ENCODE measurements around the gene FUT7. TPM values are rescaled to one million over a fixed set of nuclear protein-coding genes. Genes with fewer than 3 reads are reported as not detected.

FUT7 gene
- total RNA-seq, 4 donors from 2014 or later, result 0.32 to 0.83 TPM; not detected in 2

DNA sequence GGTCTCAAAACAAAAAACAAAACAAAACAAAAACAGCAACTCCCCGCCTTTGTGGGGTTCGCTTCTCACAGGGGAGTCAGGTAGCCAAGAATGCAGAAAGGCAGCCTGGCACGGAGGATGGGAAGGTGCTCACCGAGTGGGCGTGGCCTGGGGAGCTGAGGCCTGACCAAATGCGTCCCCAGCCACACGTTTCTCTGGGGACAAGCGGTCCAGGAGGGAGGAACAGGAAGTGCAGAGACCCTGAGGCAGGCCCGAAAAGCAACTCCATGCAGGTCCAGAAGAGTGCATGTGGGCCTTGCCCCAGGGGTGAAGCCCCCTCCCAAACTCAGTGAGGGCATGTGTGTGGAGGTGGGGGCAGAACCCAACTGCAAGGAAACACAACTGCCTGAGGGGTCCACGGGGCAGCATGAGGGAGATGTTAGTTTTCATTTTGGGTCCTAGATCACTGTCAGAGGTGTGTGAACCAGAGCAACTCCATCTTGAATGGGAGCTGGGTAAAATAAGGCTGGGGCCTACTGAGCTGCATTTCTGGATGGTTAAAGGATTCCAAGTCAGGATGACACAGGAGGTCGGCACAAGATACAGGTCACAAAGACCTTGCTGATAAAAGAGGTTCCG is 42.9 kb upstream of the FUT7 start:
- no peak overlapping the region for H3K27ac ChIP-seq (replicated peaks in 1 of 4)
- no peak for DNase-seq (ENCODE audit: extremely low spot score)
- WGBS, result 87% methylated on average over 12 of the region's 12 CpGs
- TF ChIP-seq EP300 (IDR thresholded peaks at IDR 0.05) (no peak), POLR2A (IDR thresholded peaks at IDR 0.05; ENCODE audit: low read depth) (no peak), POLR2AphosphoS5 (IDR thresholded peaks at IDR 0.05) (no peak)
- TF ChIP-seq, protein P1, sequence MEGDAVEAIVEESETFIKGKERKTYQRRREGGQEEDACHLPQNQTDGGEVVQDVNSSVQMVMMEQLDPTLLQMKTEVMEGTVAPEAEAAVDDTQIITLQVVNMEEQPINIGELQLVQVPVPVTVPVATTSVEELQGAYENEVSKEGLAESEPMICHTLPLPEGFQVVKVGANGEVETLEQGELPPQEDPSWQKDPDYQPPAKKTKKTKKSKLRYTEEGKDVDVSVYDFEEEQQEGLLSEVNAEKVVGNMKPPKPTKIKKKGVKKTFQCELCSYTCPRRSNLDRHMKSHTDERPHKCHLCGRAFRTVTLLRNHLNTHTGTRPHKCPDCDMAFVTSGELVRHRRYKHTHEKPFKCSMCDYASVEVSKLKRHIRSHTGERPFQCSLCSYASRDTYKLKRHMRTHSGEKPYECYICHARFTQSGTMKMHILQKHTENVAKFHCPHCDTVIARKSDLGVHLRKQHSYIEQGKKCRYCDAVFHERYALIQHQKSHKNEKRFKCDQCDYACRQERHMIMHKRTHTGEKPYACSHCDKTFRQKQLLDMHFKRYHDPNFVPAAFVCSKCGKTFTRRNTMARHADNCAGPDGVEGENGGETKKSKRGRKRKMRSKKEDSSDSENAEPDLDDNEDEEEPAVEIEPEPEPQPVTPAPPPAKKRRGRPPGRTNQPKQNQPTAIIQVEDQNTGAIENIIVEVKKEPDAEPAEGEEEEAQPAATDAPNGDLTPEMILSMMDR (IDR thresholded peaks at IDR 0.05), result no peak
- H3K9me3 ChIP-seq, result no peaks in the 10 kb centered on the region
- no peak overlapping the region for H3K4me3 ChIP-seq
- peaks cover 0 to 21% (median under 1%) of the 10 kb centered on the region in 4 donors for H3K27me3 ChIP-seq
- H3K36me3 ChIP-seq, result peaks cover 0 to 13% (median 12%) of the 10 kb centered on the region in 4 donors
- peaks cover 20 to 51% (median 48%) of the 10 kb centered on the region in 4 donors for H3K4me1 ChIP-seq
- intact Hi-C loops (cut with DNase I), result no loop called here

DNA sequence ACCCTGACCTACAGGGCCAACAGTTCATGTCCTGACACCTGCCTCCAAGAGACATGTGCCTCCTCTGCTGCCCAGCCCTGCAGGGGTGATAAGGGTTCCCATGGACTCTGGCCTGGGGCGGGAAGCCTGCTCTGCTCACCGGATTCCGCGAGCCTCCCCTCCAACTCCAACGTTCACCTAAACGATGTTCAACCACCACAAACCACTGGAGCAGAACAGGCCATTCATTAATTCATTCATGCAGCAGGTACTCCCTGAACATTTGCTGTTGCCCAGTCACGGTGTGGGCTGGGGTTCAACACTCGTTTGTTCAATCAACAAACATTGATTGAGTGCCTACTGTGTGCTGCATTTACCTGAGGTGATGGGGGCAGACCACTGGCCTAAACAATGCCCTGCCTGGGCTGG is 42.1 kb upstream of the FUT7 start:
- WGBS, result 90% methylated on average over 8 of the region's 8 CpGs
- Histone ChIP-seq H3K27me3 (peaks cover 0 to 23% (median 8%) of the 10 kb centered on the region in 4 donors), H3K27ac (replicated peaks in 1 of 4) (no peak overlapping the region), H3K4me3 (no peak overlapping the region), H3K9me3 (no peaks in the 10 kb centered on the region), H3K4me1 (peaks cover 23 to 50% (median 47%) of the 10 kb centered on the region in 4 donors), H3K36me3 (peaks cover 0 to 5% (median 4%) of the 10 kb centered on the region in 4 donors)
- no peak for TF ChIP-seq EP300 (IDR thresholded peaks at IDR 0.05)
- no peak for DNase-seq (ENCODE audit: extremely low spot score)
- intact Hi-C loops (cut with DNase I), result no loop called here

DNA sequence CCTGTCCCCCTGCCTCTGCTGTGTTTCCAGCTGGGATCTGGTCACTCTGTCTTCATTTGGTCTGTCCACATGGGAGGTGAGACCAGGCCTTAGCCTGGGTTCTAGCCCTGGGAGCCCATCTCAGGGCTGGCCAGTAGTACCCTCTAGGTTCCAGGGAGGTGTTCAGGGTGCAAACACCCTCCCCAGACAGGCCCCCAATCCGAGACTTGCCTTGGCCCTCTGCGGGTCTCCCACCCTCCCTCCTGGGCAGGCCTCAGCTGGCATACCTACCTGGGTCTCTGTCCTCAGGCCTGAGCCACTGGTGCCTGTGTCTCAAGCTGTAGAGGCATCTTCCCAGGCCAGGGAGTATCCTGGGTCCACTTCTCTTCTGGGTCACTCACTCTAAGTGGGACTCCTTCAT is 39.4 kb upstream of the FUT7 start:
- Histone ChIP-seq H3K9me3 (no peaks in the 10 kb centered on the region), H3K27me3 (peaks cover 0 to 25% (median 15%) of the 10 kb centered on the region in 4 donors), H3K4me1 (peaks cover 12 to 25% (median 24%) of the 10 kb centered on the region in 4 donors), H3K36me3 (no peaks in the 10 kb centered on the region), H3K27ac (replicated peaks in 1 of 4) (peak overlapping the region in 1 of 4 donors; percentile 36), H3K4me3 (no peak overlapping the region)
- TF ChIP-seq, protein P1 (IDR thresholded peaks at IDR 0.05), result no peak
- TF ChIP-seq POLR2AphosphoS5 (IDR thresholded peaks at IDR 0.05) (no peak), POLR2A (IDR thresholded peaks at IDR 0.05; ENCODE audit: low read depth) (no peak), EP300 (IDR thresholded peaks at IDR 0.05) (no peak)
- 80% methylated on average over 1 of the region's 2 CpGs for WGBS
- no peak for DNase-seq (ENCODE audit: extremely low spot score)
- intact Hi-C loops (cut with DNase I), result no loop called here

DNA sequence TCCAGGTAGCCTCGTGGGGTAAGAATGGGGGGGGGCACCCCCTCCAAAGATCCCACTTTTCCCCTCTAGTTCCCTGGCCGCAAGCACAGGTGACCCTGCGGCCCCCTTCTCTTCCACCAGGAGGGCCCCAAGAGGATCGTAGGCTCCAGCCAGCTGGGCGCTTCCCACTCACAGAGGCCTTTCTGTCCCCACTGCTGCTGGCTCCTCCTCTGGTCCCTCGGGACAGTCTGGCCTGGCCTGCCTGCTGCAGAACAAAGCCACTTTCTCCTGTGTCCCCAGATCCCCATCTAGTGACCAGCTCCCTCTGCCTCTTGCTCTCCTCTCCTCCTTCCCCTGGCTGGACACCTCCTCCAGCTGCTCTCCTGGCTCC is 39.0 kb upstream of the FUT7 start:
- DNase-seq (ENCODE audit: extremely low spot score), result no peak
- H3K27ac ChIP-seq (replicated peaks in 1 of 4), result peak overlapping the region; percentile 50 to 62 (median 55)
- H3K4me1 ChIP-seq, result peaks cover 12 to 25% (median 24%) of the 10 kb centered on the region in 4 donors
- 32% methylated on average over 6 of the region's 6 CpGs for WGBS
- intact Hi-C loops (cut with DNase I), result no loop called here
- H3K9me3 ChIP-seq, result no peaks in the 10 kb centered on the region
- no peak for TF ChIP-seq POLR2AphosphoS5 (IDR thresholded peaks at IDR 0.05)
- TF ChIP-seq POLR2A (IDR thresholded peaks at IDR 0.05; ENCODE audit: low read depth), result no peak
- TF ChIP-seq, protein P1 (IDR thresholded peaks at IDR 0.05), result peak in 1 of 3 experiments; percentile 19
- no peaks in the 10 kb centered on the region for H3K36me3 ChIP-seq
- peak overlapping the region; percentile 48 to 66 (median 54) for H3K4me3 ChIP-seq
- peaks cover 0 to 25% (median 15%) of the 10 kb centered on the region in 4 donors for H3K27me3 ChIP-seq

DNA sequence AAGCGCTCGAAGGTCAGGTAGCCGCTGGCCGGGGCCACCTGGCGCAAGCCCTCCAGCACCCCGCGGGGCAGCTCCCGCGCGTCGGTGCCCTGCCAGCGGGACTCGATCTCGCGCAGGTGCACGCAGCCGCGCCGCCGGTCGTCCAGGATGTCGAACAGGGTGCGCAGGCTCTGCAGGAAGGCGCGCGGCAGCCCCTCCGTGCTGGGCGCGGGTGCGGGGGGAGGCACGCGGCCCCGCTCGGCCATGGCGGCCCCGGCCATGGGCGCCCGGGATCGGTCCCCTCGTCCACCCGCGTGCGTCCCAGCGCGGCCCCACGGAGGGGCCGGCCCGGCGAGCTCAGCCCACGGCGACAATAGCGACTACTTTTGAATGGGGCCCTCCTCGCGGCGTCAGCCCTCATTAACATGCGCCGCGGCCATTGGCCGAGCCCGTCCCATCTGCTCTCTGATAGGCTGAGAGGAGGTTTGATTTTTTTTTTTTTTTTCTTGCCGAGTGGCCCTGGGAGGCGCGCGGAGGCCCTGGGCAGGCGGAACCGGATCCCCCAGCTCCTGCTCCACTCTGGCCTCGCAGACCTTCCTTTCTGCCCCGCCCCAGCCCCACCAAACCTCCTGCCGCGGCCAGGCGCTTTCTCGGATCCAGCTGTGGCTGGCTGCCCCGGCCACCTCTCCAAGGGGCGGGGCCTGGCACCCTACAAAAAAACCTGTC is 38.5 kb upstream of the FUT7 start, which contains the start of gene SAPCD2:
Gene SAPCD2, minus strand, starts transcription at position 357 of the 705 bp plus-strand sequence. Its CDS starts 97 bp downstream, at position 260.
- under 1% methylated on average over 54 of the region's 74 CpGs for WGBS
- H3K27ac ChIP-seq (replicated peaks in 1 of 4), result peak within 1 kb of the TSS; percentile 50 to 62 (median 55)
- intact Hi-C loops (cut with DNase I), result no loop called here

More for the DNA sequence above, 38.5 kb upstream of the FUT7 start, which contains the start of gene SAPCD2:
- no peaks in the 10 kb centered on the region for H3K9me3 ChIP-seq
- DNase-seq (ENCODE audit: extremely low spot score), result peak; percentile 93
- no peaks in the 10 kb centered on the region for H3K36me3 ChIP-seq
- TF ChIP-seq POLR2AphosphoS5 (IDR thresholded peaks at IDR 0.05), result peak in 1 of 2 donors; percentile 20
- no peak for TF ChIP-seq EP300 (IDR thresholded peaks at IDR 0.05)
- H3K27me3 ChIP-seq, result peaks cover 0 to 25% (median 15%) of the 10 kb centered on the region in 4 donors
- peaks cover 12 to 25% (median 24%) of the 10 kb centered on the region in 4 donors for H3K4me1 ChIP-seq
- peak within 1 kb of the TSS; percentile 48 to 66 (median 54) for H3K4me3 ChIP-seq

Data from esophagus muscularis mucosa (tissue), 4 donors.